HFF-Myc (cell line): ENCODE data around the gene SYNJ2.

Experiments used
- DNase-seq: peaks from one replicate; pipeline ENCODE4 v3.0.0-alpha.2; 2011; ENCODE audit warnings: low read depth; ENCODE audit errors: extremely low read depth
- H3K4me3 ChIP-seq: replicated peaks from 2 replicates; pipeline ENCODE4 v1.5.1; 2011; ENCODE audit warnings: low read depth, mild to moderate bottlenecking, control low read depth, low read length
- TF ChIP-seq, protein P1 (sequence below): IDR thresholded peaks from 2 replicates; pipeline ENCODE4 v1.5.1; 2012; ENCODE audit warnings: mild to moderate bottlenecking, low read depth, low read length, control low read depth; ENCODE audit errors: missing control alignments

The SYNJ2 gene

DNA sequence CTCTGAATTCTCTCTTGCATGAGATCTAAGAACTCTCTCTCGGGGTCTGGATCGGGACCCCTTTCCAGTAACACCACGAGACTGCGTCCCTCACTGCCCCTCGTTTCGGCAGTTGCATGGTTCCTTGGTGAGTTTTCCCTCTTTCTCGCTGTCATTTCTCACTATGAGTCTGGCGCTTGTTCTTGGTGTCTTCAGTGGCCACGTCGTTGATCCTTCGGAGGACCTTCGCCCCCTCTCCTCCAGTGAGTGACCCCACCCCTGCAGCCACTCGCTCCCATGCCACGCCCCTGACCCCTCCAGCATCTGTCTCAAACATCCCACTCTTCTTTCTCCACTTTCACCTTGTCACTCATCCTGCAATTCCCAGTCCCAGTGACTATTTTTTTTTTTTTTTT, 23.0 kb downstream of the SYNJ2 start:
- no peak overlapping the region for H3K4me3 ChIP-seq
- DNase-seq = no peak
- TF ChIP-seq, protein P1, sequence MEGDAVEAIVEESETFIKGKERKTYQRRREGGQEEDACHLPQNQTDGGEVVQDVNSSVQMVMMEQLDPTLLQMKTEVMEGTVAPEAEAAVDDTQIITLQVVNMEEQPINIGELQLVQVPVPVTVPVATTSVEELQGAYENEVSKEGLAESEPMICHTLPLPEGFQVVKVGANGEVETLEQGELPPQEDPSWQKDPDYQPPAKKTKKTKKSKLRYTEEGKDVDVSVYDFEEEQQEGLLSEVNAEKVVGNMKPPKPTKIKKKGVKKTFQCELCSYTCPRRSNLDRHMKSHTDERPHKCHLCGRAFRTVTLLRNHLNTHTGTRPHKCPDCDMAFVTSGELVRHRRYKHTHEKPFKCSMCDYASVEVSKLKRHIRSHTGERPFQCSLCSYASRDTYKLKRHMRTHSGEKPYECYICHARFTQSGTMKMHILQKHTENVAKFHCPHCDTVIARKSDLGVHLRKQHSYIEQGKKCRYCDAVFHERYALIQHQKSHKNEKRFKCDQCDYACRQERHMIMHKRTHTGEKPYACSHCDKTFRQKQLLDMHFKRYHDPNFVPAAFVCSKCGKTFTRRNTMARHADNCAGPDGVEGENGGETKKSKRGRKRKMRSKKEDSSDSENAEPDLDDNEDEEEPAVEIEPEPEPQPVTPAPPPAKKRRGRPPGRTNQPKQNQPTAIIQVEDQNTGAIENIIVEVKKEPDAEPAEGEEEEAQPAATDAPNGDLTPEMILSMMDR = no peak

DNA sequence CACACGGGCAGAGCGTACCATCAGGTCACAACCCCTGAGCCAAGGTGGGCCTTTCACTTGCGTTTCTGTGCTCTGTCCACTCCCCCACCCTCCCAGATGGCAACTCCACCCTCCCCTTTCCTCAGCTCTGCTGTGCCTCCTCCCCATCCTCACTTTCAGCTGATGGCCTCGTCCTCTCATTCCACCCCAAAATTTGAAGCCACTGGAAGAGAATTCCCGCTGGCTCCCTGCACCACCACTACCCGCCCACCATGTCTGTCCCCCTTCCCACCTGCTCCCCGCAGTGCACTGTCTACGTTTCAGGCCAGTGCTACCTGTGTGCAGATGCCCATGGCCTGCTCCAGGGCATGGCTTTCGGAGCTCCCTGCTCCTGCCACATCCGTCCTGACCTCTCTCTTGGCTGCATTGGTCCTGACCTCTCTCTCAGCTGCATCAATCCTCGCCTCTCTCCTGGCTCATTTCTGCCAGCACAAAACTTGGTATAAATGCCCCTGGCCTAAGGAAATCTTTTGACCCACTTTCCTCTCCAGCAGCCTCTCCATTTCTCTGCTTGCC, 24.0 kb downstream of the SYNJ2 start:
- no peak for DNase-seq
- TF ChIP-seq, protein P1 = no peak
- no peak overlapping the region for H3K4me3 ChIP-seq

DNA sequence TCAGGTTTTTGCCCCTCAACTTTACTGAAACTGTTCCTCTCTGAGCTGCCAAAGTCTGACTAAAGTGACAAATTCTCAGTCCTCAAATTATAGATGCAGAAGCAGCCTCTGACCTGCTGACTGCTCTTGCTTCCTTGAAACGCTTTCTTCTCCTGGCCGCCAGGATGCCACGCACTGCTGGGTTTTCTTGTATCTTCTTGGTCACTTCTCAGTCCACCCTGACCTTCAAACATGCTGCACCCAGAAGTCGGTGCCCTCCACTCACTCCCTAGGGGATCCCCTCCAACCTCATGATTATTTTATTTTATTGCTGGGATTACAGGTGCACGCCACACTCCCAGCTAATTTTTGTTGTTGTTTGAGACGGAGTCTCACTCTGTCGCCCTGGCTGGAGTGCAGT, 24.7 kb downstream of the SYNJ2 start:
- no peak for DNase-seq
- TF ChIP-seq, protein P1 = no peak
- H3K4me3 ChIP-seq = no peak overlapping the region

DNA sequence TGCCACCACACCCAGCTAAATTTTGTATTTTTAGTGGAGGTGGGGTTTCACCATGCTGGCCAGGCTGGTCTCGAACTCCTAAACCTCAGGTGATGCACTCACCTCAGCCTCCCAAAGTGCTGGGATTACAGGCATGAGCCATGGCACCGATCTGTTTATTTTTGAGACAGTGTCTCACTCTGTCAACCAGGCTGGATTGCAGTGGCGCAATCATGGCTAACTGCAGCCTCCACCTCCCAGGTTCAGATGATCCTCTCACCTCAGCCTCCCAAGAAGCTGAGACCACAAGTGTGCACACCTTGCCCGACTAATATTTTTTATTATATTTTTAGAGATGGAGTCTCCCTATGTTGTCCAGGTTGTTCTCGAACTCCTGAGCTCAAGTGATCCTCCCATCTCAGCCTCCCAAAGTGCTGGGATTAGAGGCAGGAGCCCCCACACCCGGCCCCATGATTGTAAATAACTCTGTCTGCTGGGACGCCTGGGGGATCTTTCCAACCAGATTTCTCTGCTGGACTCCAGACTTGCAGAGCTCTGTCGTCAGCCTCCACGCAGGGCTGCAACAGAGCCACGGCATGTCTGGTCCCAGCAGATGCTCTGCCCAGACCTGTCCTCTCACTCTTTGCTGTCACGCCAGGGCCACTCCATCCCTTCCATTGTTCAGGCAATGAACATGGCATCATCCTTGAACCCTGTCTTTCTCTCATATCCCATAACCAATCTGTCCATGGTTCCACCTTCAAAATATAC, 25.3 kb downstream of the SYNJ2 start:
- TF ChIP-seq, protein P1 = no peak
- DNase-seq = no peak
- H3K4me3 ChIP-seq = no peak overlapping the region

DNA sequence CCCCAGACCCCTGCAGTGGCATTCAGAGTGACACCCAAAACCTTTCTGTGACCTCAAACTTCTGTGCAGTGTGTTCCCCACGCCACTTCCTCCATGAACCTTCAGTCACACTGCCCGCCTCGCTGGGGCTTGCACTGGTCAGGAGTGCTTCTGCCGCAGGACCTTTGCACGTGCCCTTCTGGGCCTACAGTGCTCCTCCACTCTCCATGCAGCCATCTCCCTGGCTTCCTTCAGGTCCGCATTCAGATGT, 27.1 kb downstream of the SYNJ2 start:
- no peak overlapping the region for H3K4me3 ChIP-seq
- DNase-seq = no peak
- TF ChIP-seq, protein P1 = no peak

DNA sequence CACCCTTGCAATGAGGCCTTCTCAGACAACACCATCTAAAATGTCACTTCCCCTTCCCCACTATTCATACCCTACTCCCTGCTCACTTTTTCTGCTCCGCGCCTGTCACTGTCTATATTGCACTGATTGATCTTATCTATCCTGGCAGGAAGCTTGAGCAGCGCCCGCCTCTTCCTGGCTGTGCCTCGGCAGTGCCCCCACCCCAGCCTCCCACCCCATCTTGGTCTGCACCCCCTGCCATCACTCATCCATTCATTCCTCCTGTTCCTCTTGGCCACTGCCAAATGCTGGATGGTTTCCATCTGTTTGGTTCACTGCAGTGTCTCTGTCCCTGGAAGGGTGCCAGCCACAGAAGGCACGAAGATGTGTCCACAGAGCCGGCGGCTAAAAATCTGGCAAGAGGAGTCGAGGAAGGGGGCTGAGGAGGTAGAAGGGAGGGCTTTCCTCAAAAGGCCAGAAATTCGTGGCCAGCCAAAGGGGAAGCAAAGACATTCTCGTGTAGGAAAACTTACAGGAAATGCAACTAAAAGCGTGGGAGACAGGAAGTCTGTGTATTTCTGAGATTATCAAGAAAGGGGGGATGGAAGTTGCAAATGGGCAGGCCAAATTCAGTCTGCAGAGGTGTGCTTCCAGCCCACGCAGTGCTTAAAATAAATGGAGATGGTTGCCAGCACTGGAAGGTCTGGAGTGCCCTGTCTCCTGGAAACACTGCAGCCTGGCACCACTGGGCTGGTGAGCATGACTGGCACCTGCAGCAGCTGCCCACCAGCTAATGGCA, 27.6 kb downstream of the SYNJ2 start:
- TF ChIP-seq, protein P1 = no peak
- peak; percentile 88 for DNase-seq
- no peak overlapping the region for H3K4me3 ChIP-seq
